ENCODE measurements around the gene PPP1R7. TPM values are rescaled to one million over a fixed set of nuclear protein-coding genes. Genes with fewer than 3 reads are reported as not detected.

Gene PPP1R7
- total and polyA plus RNA-seq, 10 donors: 36.1 to 89.3 (median 48.8) TPM

DNA sequence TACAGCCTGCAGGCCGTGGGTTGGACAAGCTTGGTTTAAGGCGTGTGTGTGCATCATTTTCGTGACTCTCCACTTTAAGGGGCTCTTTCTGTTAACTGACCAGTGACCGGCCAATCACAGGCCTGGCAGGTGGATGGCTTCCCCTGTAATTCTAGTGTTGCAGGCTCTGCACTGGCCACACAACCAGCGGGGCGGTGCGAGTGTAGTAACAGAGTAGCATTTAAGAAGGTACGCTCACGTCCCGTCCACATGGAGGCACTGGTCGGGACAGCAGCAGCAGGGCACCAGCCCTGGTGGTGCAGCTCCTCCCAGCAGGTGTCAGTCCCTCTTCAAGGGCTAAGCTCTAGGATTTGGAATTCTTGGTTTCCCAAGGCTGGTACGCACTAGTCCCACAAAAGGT lies 30.2 kb downstream of the PPP1R7 start:
- TF ChIP-seq, protein P1, sequence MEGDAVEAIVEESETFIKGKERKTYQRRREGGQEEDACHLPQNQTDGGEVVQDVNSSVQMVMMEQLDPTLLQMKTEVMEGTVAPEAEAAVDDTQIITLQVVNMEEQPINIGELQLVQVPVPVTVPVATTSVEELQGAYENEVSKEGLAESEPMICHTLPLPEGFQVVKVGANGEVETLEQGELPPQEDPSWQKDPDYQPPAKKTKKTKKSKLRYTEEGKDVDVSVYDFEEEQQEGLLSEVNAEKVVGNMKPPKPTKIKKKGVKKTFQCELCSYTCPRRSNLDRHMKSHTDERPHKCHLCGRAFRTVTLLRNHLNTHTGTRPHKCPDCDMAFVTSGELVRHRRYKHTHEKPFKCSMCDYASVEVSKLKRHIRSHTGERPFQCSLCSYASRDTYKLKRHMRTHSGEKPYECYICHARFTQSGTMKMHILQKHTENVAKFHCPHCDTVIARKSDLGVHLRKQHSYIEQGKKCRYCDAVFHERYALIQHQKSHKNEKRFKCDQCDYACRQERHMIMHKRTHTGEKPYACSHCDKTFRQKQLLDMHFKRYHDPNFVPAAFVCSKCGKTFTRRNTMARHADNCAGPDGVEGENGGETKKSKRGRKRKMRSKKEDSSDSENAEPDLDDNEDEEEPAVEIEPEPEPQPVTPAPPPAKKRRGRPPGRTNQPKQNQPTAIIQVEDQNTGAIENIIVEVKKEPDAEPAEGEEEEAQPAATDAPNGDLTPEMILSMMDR (IDR thresholded peaks at IDR 0.05 in 8 of 11, conservative IDR thresholded peaks at IDR 0.05 in 3 of 11): no peak
- TF ChIP-seq POLR2A (IDR thresholded peaks at IDR 0.05): no peak
- no peak for TF ChIP-seq POLR2AphosphoS5 (IDR thresholded peaks at IDR 0.05)
- no peak for DNase-seq
- intact Hi-C loops (cut with DNase I; ENCODE audit: low total_unique reads): no loop called here
- H3K4me3 ChIP-seq: no peak overlapping the region
- 90 to 97% (median 95%) methylated on average over 12 of the region's 12 CpGs for WGBS, 5 donors
- no peaks in the 10 kb centered on the region for H3K9me3 ChIP-seq
- H3K27ac ChIP-seq: no peak overlapping the region
- H3K36me3 ChIP-seq: peaks cover 0 to 92% (median 47%) of the 10 kb centered on the region in 6 donors
- no peaks in the 10 kb centered on the region for H3K27me3 ChIP-seq (replicated peaks in 1 of 7)
- peaks cover 0 to 5% (median 0%) of the 10 kb centered on the region in 6 donors for H3K4me1 ChIP-seq

DNA sequence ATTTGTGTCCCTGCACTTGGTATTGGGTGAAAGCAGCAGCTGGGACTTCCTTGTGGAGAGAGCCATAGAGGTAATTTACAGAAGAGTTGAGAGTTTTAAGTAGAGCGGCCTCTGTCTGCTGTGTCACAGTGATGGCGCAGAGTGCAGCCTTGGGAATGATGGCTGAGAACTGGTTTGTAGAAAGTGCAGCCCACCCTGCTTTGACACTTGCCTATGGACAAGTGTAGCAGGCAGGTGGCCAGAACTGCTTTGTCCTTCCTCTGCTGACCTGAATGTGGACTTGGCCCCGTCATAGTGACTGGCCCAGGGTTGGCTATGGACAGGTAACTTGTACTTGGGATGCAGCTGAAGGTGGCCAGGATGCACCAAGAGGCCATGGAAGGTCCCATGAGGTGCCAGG lies 31.9 kb downstream of the PPP1R7 start:
- intact Hi-C loops (cut with DNase I; ENCODE audit: low total_unique reads): no loop called here
- Histone ChIP-seq H3K4me3 (no peak overlapping the region), H3K27me3 (replicated peaks in 1 of 7) (peaks cover 0 to 5% (median 0%) of the 10 kb centered on the region in 7 donors), H3K27ac (no peak overlapping the region), H3K4me1 (peaks cover 0 to 5% (median 0%) of the 10 kb centered on the region in 6 donors), H3K9me3 (no peaks in the 10 kb centered on the region), H3K36me3 (peaks cover 0 to 76% (median 34%) of the 10 kb centered on the region in 6 donors)
- no peak for TF ChIP-seq POLR2AphosphoS5 (IDR thresholded peaks at IDR 0.05)
- TF ChIP-seq, protein P1 (IDR thresholded peaks at IDR 0.05 in 8 of 11, conservative IDR thresholded peaks at IDR 0.05 in 3 of 11): no peak
- no peak for TF ChIP-seq POLR2A (IDR thresholded peaks at IDR 0.05)
- DNase-seq: peak; percentile 67
- 95 to 100% (median 98%) methylated on average over 3 of the region's 3 CpGs for WGBS, 5 donors

DNA sequence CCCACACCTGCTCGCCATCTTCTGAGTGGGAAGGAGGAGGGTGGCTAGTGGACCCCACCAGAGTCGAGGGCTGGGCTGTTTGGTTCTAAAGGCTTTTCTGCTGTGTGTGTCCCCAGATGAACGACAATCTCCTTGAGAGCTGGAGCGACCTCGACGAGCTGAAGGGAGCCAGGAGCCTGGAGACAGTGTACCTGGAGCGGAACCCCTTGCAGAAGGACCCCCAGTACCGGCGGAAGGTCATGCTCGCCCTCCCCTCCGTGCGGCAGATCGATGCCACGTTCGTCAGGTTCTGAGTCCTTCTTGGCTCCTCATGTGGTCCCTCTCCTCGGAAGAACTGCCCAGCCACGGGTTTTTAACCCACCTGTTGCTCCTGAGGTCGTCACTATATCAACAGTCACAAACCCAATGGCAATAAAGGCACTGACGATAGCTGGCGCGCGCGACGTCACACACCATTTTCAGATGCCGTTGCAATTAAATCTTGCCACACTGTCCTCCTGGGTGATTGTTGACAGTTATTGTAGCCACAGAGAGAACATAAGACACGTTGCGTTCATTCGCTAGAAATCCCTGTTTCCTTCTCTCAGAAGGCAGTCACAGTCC lies 32.4 kb downstream of the PPP1R7 start:
- WGBS, 5 donors: 92 to 96% (median 95%) methylated on average over 28 of the region's 28 CpGs
- TF ChIP-seq, protein P1 (IDR thresholded peaks at IDR 0.05 in 8 of 11, conservative IDR thresholded peaks at IDR 0.05 in 3 of 11): no peak
- TF ChIP-seq POLR2AphosphoS5 (IDR thresholded peaks at IDR 0.05): no peak
- TF ChIP-seq POLR2A (IDR thresholded peaks at IDR 0.05): no peak
- intact Hi-C loops (cut with DNase I; ENCODE audit: low total_unique reads): no loop called here
- no peaks in the 10 kb centered on the region for H3K9me3 ChIP-seq
- peaks cover 0 to 5% (median 0%) of the 10 kb centered on the region in 6 donors for H3K4me1 ChIP-seq
- H3K36me3 ChIP-seq: peaks cover 0 to 71% (median 31%) of the 10 kb centered on the region in 6 donors
- H3K27ac ChIP-seq: no peak overlapping the region
- peak; percentile 41 for DNase-seq
- peaks cover 0 to 8% (median 0%) of the 10 kb centered on the region in 7 donors for H3K27me3 ChIP-seq (replicated peaks in 1 of 7)
- no peak overlapping the region for H3K4me3 ChIP-seq

DNA sequence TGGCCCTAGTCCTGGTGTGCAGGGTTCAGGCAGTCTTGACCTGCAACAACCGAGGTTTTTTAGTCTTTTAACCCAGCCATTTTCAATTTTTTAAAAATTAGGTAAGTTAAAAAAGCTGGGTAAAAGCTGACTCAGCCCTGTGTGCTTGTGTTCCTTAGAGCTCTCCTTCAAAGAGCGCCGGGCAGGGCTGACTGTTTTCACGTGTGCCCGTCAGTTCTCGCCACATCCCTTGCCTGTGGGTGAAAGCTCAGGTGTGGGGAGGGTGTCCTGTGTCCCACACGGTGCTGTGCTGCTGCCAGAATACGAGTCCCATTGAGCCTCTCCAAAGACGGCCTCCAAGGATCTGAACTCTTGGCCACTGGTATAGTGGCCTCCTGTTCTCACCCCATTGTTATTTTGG lies 33.0 kb downstream of the PPP1R7 start:
- DNase-seq: peak; percentile 42
- Histone ChIP-seq H3K36me3 (peaks cover 0 to 65% (median 25%) of the 10 kb centered on the region in 6 donors), H3K27me3 (replicated peaks in 1 of 7) (peaks cover 0 to 12% (median 0%) of the 10 kb centered on the region in 7 donors), H3K4me1 (peaks cover 0 to 10% (median 3%) of the 10 kb centered on the region in 6 donors), H3K27ac (no peak overlapping the region), H3K4me3 (no peak overlapping the region), H3K9me3 (no peaks in the 10 kb centered on the region)
- TF ChIP-seq POLR2A (IDR thresholded peaks at IDR 0.05) (no peak), POLR2AphosphoS5 (IDR thresholded peaks at IDR 0.05) (no peak)
- WGBS, 5 donors: 90 to 96% (median 93%) methylated on average over 9 of the region's 9 CpGs
- intact Hi-C loops (cut with DNase I; ENCODE audit: low total_unique reads): no loop called here
